Medulla oblongata (tissue), 1 donor: Measurements from ENCODE around the gene NUP155.
"Not testable (repeated sequence)": the region's sequence is repeated elsewhere in the genome, so short reads cannot be mapped to it uniquely, and the experiment has no call there.

Experiments used
- DNase-seq: peaks from one replicate; pipeline ENCODE4 v3.0.0-alpha.2; 2015; ENCODE audit errors: extremely low spot score

Gene NUP155

DNA sequence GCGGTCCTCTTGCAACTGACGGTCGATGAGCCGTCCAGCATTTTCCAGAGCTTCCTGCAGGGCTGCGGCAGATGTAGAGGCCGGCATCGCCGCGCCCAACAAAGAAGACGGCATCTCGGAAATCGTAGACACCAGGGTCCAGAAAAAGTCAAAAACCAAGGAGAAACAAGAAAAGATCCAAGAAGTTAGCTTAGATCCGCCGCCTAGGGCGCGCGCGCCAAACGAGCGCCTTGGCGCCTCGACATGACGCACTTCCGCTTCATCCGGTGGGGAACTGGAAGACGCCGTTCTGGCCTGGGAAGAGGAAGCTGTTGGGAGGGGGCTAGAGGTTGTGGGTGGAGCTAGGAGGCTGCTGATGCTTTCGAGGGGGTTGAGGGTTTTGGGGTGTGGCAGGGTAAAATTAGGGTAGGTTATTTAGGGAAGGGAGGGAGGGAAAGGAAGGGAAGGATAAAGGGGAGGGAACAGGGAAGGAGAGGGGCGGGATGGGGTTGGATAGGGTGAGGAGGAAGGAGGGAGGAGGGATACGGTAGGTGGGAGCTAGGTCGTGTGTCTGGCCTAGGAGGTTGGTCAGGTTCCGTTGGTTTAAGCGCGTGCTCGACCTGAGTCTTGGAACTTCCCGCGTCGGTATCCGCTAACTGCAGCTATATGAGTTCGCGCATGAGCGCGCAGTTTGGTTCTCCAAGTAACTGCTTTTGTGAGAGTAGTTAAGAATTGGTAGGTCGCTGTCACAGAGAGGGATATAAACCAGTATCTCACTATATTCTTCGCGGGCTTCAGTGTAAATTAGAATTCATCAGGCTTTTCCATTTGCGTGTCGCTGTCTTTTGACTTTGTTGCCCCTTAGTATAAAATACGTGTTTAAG, at the start of gene NUP155:
Gene NUP155 (minus strand): TSS at position 243 of the 863 bp plus-strand sequence. CDS start 129 bp downstream, at position 114.
- DNase-seq = peak; percentile 97

DNA sequence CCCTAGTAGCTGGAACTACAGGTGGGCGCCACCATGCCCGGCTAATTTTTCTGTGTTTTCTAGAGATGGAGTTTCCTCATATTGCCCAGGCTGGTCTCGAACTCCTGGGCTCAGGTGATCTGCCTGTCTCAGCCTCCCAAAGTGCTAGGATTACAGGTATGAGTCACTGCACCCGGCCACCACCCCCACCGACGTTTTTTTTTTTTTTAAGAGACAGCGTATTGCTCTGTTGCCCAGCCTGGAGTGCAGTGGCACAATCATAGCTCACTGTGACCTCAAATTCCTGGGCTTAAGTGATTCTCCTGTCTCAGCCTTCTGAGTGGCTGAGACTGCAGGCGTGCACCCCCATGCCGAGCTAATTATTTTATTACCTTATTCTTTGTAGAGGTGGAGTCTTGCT, 46.4 kb upstream of the NUP155 start:
- no peak for DNase-seq

DNA sequence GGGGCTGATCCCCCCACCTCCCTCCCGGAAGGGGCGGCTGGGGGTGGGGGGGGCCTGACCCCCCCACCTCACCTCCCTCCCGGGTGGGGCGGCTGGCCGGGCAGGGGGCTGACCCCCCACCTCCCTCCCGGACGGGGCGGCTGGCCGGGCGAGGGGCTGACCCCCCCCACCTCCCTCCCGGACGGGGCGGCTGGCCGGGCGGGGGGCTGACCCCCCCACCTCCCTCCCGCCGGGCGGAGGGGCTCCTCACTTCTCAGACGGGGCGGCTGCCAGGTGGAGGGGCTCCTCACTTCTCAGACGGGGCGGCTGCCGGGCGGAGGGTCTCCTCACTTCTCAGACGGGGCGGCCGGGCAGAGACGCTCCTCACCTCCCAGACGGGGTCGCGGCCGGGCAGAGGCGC, 44.5 kb upstream of the NUP155 start:
- DNase-seq = not testable (repeated sequence)

DNA sequence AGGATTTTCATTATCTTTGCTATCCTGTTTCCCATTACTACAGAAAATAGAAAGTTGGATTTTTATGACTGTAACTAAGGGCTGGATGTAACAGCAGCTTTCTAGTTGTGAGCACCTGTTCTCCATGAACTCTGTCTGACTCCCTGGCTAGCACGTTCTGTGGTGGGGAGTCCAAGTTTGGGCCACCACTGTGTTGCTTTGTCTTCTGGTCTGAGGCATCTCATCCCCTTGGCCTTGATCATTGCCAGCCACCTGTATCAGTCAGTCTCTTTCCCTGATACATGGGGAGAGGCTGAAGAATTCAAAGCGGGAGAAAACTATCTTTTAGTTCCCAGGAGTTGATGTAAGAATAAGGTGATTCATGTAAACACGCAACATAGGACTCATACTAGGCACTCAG, 41.6 kb upstream of the NUP155 start:
- DNase-seq = no peak

DNA sequence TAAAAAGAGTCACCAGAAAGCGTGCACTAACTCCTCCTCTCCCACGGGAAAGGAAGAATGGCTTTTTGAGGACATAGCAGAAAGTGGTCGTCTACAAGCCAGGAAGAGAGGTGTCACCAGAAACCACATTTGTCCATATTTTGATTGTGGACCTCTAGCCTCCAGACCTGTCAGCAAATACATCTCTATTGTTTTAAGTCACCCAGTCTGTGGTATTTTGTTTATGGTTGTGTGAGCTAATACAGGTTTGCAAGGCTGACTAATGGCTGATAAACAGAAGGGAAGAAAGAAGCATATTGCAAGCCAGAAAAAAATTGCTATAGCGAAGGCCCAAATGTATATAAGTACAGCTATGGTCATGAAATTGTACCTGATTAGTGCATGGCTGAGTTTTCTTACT, 29.6 kb upstream of the NUP155 start:
- no peak for DNase-seq

DNA sequence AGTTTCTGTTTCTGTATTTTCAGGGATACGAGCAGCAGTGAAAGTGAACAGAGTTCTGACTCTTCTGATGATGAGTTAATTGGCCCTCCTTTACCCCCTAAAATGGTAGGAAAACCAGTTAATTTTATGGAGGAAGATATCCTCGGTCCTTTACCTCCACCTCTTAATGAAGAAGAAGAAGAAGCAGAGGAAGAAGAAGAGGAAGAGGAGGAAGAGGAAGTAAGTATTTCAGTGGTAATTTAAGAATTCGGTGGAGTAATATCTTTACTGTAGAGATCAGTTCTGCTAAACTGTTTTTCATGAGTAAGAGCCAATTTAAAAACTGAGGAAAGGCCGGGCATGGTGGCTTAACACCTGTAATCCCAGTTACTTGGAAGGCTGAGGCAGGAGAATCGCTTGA, 25.4 kb upstream of the NUP155 start:
- DNase-seq = no peak

DNA sequence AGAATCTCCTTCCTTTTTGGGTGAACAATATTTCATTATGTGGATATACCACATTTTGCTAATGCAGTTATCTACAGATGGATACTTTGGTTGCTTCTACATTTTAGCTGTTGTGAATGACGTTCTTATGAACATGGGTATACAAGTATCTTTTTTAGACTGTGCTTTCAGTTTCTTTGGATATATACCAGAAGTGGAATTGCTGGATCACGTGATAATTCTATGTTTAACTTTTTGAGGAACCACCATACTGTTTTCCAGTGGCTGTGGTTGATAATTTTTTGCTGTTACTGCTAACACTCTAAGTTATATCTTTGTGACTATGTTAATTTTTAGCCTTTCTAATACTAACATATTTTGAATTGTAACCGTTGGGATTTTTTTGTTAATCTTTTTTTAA, 20.7 kb upstream of the NUP155 start:
- DNase-seq = peak; percentile 53

DNA sequence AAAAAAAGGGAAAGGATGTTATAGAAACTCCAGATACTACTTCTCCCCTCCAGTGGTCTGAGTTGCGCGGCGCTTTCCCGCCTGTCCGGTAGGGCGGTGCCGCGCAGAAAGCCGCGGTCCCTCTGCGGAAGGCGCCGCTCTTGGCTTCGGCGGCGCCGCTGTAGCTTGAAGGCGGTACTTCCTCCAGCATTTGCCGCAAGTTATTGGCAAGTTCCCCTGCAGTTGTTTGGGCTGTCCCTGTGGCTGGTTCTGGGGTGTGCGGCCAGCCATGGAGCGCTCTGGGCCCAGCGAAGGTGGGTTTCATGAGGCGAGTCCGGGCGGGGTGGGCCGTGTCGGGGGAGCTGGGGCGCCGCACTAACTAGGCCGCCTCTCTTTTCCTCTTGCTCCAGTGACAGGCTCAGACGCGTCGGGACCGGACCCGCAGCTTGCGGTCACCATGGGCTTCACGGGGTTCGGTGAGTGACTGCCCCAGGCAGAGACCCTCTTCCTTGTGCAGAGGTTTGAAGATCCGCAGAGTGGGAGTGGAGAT, 8.3 kb upstream of the NUP155 start, which contains the start of gene WDR70:
Gene WDR70 (plus strand): TSS at position 219 of the 529 bp plus-strand sequence. CDS start 50 bp downstream, at position 269.
- DNase-seq = peak; percentile 92

DNA sequence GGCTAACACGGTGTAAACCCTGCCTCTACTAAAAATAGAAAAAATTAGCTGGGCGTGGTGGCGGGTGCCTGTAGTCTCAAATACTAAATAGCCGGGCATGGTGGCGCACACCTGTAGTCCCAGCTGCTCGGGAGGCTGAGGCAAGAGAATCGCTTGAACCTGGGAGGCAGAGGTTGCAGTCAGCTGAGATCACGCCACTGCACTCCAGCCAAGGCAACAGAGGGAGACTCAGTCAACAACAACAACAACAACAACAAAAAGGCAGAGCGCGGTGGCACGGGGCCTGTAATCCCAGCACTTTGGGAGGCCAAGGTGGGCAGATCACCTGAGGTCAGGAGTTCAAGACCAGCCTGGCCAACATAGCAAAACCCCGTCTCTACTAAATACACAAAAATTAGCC, 7.2 kb upstream of the NUP155 start:
- DNase-seq = not testable (repeated sequence)

DNA sequence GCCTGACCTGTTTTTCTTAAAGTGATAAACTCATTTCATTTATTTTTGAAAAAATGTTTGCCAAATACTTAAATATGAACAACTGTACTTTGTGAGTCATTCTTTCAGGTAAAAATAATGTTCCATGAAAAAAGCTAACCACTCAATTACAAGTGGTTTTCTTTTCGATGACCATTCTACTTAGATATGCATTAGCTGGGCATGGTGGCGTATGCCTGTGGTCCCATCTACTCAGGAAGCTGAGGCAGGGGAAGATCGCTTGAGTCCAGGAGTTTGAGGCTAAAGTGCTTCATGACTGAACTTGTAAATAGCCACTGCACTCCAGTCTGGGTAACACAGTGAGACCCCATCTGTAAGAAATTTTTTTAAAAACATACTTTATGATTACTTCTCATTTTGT, 4.2 kb upstream of the NUP155 start:
- DNase-seq = no peak

DNA sequence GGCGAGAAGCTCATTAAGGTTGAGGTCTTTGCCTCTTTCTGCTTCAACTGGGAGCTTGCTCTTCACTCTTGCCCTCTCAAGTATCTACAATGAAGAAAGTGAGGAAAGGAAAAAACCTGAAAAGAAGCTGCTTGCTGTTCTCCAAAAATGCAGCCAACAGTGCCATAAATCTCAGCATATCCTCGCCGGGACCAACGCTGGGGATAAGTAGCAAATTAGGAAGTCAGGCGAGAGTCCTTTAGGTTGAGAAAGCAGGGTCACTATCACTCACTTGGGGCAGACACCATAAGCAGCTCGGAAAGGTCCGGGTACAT, 399 bp downstream of the NUP155 start:
- no peak for DNase-seq

DNA sequence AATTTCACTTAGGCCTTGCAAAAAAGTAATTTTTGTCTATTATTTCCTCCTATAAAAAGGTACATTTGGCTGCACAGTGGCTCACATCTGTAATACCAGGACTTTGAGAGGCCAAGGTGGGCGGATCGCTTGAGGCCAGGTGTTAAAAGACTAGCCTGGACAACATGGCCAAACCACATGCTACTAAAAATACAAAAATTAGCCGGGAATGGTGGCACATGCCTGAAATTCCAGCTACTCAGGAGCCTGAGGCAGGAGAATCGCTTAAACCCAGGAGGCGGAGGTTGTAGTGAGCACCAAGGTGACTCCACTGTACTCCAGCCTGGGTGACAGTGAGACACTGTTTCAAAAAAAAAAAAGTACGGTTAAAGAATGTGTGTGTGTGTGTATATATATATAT, 15.7 kb downstream of the NUP155 start:
- DNase-seq = no peak

DNA sequence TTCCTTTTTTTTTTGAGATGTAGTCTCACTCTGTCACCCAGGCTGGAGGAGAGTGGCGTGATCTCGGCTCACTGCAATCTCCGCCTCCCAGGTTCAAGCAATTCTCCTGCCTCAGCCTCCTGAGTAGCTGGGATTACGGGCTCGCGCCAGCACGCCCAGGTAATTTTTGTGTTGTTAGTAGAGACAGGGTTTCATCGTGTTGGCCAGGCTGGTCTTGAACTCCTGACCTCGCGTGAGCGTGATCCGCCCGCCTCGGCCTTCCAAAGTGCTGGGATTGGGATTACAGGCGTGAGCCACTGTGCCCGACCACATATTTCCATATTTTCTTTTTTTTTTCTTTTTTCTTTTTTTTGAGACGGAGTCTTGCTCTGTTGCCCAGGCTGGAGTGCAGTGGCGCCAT, 28.2 kb downstream of the NUP155 start:
- not testable (repeated sequence) for DNase-seq

DNA sequence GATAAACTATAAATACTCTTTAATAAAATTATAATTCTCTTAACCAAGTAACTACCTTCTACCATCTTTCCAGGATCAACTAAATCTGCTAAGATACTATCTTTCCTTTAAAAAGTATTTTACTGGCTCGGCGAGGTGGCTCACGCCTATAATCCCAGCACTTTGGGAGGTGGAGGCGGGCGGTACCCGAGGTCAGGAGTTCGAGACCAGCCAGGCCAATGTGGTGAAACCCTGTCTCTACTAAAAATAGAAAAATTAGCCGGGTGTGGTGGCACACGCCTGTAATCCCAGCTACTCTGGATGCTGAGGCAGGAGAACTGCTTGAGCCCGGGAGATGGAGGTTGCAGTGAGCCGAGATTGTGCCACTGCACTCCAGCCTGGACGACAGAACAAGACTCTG, 36.2 kb downstream of the NUP155 start:
- DNase-seq = not testable (repeated sequence)

DNA sequence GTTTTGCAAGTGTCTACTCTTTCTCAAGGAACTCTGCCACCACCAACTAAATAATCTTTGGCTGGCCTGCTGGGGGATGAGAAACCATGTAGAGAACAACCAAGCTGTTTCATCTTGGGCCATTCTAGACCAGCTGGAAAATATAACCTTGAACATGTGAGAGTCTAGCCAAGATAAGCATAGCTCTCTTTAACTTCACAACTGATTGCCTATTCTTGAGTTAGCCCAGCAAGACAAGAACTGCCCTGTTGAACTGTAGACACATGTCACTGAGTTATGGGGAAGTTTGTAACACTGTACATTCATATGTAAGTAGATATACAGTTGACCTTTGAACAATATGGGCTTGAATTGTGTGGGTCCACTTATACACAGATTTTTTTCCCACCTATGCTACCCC, 44.4 kb downstream of the NUP155 start:
- DNase-seq = no peak

DNA sequence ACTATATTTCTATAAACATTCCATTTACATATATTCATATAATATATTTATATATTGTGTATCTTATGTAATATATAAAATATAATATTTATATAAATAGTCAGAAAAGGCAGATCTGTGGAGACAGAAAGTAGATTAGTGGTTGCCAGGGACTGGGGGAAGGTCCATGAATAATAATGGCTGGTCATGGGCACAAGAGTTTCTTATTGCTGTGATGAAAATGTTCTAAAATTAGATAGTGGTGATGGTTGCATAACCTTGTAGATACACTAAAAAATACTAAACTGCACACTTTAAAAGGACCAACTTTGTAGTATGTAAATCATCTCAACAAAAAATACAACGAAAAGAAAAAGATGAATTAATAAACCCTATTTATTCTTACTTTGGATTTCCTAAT, 47.3 kb downstream of the NUP155 start:
- no peak for DNase-seq

DNA sequence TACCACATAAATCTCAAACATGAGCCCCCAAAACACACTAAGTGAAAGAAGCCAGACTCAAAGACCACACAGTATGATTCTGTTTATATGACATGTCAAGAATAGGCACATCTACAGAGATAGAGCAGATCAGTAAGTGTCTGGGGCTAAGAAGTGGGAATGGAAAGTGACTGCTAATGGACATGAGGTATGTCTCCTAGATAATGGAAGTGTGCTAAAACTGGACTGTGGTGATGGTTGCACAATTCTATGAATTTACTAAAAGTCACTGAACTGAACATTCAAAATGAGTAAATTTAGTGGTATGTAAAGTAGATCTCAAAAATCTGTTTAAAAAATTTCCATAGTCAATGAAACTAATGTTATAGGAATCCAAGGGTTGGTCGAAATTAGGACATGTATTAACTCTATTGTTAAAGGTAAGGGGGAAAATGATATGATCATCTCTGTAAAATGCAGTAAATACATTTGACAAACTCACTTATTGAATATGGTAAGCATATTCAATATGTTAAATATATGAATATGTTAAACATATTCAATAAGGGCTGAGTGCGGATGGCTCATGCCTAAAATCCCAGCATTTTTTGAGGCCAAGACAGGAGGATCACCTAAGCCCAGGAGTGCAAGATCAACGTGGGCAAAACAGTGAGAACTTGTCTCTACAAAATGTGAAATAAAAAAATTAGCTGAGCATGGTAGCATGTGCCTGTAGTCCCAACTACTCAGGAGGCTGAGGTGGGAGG, 51.7 kb downstream of the NUP155 start:
- DNase-seq = no peak

DNA sequence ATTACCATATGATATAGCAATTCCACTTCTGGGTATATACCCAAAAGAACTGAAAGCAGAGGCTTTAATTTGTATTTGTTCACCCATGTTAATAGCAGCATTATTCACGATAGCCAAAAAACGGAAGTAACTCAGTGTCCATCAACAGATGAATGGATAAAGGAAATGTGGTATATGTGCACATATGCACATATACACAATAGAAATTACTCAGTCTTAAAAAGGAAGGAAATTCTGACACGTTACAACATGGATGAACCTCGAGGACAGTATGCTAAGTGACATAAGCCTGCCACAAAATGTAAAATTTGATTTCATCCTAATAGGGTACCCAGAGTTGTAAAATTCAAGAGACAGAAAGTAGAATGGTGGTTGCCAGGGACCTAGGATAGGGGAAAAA, 54.9 kb downstream of the NUP155 start:
- DNase-seq = no peak

DNA sequence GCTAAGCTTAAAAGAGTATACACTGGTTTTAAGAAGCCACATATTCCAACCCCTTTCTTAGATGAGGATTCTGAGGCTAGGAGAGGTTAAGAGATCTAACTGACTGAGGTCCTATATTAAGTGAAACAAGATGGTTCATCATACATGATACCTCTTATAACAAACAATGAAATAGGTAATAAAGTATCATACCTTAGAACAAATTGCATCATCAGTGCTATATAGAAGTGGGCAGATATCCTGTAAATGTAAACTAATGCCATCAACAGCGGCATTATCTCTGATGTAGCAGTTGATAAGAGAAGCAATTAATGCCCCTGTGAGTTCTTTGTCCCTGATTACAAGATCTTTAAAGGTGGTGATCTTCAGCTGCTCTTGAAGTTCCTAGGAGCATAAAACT, 60.5 kb downstream of the NUP155 start:
- DNase-seq = no peak

DNA sequence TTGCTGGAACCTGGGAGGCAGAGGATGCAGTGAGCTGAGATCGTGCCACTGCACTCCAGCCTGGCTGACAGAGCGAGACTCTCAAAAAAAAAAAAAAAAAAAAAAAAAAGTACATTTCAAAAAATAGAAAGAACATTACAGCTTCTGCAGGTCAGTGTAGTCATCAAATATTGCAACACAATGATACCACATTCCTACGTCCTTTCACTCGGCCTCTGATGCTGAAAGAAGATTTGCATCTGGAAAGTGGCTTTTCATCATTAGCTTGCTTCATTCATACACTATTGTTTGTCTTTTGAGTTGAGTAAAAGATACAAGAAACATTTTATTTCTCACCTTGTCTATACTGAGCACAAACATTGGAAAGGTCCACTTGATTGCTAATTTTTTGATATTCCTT, 62.1 kb downstream of the NUP155 start:
- DNase-seq = no peak

DNA sequence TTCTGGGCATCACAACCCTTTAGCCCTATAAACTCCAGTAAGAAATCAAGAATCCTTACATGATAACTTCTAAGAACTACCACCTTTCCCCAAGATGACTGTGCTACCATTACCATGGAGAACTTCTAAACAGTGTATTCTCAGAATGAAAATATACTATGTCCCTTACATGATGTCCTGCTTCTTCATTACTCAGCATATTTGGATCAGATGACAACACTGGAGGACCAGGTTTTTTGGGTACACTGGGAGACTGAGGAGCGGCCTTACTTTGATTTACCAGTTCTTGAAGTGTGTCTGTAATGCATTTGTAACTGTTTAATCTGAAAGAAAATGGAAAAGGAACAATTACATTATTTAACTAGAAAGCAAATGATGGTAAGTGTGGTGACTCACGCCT, 66.0 kb downstream of the NUP155 start:
- no peak for DNase-seq

DNA sequence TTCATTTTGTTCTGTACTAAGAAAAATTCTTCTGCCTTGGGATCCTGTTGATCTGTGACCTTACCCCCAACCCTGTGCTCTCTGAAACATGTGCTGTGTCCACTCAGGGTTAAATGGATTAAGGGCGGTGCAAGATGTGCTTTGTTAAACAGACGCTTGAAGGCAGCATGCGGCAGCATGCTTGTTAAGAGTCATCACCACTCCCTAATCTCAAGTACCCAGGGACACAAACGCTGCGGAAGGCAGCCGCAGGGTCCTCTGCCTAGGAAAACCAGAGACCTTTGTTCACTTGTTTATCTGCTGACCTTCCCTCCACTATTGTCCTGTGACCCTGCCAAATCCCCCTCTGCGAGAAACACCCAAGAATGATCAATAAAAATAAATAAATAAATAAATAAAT, 74.6 kb downstream of the NUP155 start:
- not testable (repeated sequence) for DNase-seq
